ENCODE results near the gene SLC2A8. TPM values are rescaled to one million over a fixed set of nuclear protein-coding genes. Genes with fewer than 3 reads are reported as not detected.
A peak's percentile ranks its signal among the peaks of the same experiment; 100 is the strongest.

The SLC2A8 gene
- total and polyA plus RNA-seq, 12 donors, result 17.1 to 121 (median 62.0) TPM

DNA sequence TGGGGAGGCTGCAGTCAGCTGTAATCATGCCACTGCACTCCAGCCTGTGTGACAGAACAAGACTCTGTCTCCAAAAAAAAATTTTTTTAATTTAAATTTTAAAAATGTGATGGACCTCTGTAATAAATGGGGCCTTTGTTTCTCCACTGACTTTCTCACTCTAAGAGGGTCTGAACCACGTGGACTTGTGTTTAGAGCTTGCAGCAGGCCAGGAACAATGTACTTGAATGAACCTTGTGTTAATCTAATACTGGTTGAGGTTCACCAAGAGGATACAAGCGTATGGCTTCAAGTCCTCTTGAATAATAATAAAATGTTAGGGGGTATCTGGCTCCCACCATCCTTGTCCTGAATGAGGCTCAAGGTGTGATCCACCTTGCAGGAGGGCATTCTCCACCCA is 14.4 kb upstream of the SLC2A8 start:
- TF ChIP-seq POLR2A (IDR thresholded peaks at IDR 0.05), result no peak
- TF ChIP-seq, protein P1, sequence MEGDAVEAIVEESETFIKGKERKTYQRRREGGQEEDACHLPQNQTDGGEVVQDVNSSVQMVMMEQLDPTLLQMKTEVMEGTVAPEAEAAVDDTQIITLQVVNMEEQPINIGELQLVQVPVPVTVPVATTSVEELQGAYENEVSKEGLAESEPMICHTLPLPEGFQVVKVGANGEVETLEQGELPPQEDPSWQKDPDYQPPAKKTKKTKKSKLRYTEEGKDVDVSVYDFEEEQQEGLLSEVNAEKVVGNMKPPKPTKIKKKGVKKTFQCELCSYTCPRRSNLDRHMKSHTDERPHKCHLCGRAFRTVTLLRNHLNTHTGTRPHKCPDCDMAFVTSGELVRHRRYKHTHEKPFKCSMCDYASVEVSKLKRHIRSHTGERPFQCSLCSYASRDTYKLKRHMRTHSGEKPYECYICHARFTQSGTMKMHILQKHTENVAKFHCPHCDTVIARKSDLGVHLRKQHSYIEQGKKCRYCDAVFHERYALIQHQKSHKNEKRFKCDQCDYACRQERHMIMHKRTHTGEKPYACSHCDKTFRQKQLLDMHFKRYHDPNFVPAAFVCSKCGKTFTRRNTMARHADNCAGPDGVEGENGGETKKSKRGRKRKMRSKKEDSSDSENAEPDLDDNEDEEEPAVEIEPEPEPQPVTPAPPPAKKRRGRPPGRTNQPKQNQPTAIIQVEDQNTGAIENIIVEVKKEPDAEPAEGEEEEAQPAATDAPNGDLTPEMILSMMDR (IDR thresholded peaks at IDR 0.05), result no peak
- 86 to 92% (median 88%) methylated on average over 2 of the region's 2 CpGs for WGBS, 4 donors
- peak in 1 of 7 donors; percentile 6 for DNase-seq
- Histone ChIP-seq H3K4me1 (replicated peaks in 1 of 2) (no peaks in the 10 kb centered on the region), H3K27me3 (no peaks in the 10 kb centered on the region), H3K36me3 (replicated peaks in 1 of 2) (no peaks in the 10 kb centered on the region), H3K9me3 (replicated peaks in 1 of 3) (no peaks in the 10 kb centered on the region), H3K4me3 (no peak overlapping the region), H3K27ac (no peak overlapping the region)
- intact Hi-C loops (cut with DNase I), result no loop called here

DNA sequence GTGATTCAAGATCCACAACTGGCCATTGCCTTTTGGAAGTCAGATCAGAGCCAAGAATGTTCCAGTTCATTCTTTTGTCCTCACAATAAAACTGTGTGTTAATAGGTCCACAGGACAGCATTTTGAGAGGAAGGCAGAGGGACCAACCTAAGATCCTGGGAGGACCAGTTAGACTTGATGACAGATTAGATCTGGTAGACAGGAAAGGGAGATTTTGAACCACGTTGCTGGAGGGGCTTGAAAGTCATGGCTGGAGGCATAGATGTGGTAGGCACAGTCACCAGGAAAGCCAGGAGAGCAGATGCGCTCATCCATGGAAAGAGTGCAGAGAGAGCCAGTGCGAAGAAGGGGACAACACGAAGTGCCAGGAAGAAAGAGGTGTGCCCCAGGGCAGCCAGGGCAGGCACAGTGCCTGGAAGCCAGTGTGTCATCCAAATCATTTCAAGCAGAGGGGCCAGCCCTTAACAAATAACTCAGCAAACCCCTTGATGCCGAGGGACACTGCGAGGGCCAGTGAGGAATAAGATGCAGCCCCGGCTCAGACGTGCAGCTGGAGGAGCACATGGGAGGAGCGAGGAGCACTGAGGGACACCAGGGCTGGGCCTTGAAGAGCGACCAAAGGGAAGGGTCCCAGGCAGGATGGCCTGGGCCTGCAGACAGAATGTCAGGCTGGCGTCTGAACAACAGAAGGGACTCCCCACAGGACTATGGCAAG is 12.8 kb upstream of the SLC2A8 start:
- intact Hi-C loops (cut with DNase I), result no loop called here
- peak in 3 of 7 donors; percentile 10 to 39 (median 16) for DNase-seq

DNA sequence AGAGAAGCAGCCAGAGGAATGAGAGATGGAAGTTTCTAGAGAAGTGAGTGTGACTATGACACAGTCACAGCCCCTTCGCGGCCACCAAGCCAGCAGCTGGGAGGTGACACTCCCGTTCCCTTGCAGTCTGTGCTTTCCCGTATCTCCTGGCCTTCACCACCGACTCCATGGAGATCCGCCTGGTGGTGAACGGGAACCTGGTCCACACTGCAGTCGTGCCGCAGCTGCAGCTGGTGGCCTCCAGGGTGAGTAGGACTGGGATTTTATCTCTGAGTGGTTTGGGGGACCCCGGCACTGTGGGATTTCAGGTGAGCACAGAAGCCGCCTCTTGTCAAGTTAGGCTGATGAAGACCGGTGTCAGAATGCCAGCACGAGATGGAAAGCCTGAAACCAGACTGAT is 12.1 kb upstream of the SLC2A8 start:
- Histone ChIP-seq H3K4me1 (replicated peaks in 1 of 2) (peaks cover 12 to 23% of the 10 kb centered on the region in 2 donors), H3K27me3 (no peaks in the 10 kb centered on the region), H3K36me3 (replicated peaks in 1 of 2) (no peaks in the 10 kb centered on the region), H3K27ac (no peak overlapping the region), H3K4me3 (no peak overlapping the region), H3K9me3 (replicated peaks in 1 of 3) (no peaks in the 10 kb centered on the region)
- intact Hi-C loops (cut with DNase I), result no loop called here
- 83 to 94% (median 91%) methylated on average over 13 of the region's 13 CpGs for WGBS, 4 donors
- TF ChIP-seq POLR2A (IDR thresholded peaks at IDR 0.05), result no peak
- TF ChIP-seq, protein P1 (IDR thresholded peaks at IDR 0.05), result no peak
- DNase-seq, result peak in 3 of 7 donors; percentile 11 to 43 (median 16)

More for the DNA sequence above, 12.8 kb upstream of the SLC2A8 start:
- 81 to 92% (median 91%) methylated on average over 11 of the region's 11 CpGs for WGBS, 4 donors
- Histone ChIP-seq H3K9me3 (replicated peaks in 1 of 3) (no peaks in the 10 kb centered on the region), H3K36me3 (replicated peaks in 1 of 2) (no peaks in the 10 kb centered on the region), H3K4me3 (no peak overlapping the region), H3K27ac (no peak overlapping the region), H3K27me3 (no peaks in the 10 kb centered on the region), H3K4me1 (replicated peaks in 1 of 2) (peaks cover 12 to 16% of the 10 kb centered on the region in 2 donors)
- TF ChIP-seq POLR2A (IDR thresholded peaks at IDR 0.05), result no peak
- TF ChIP-seq, protein P1 (IDR thresholded peaks at IDR 0.05), result no peak

DNA sequence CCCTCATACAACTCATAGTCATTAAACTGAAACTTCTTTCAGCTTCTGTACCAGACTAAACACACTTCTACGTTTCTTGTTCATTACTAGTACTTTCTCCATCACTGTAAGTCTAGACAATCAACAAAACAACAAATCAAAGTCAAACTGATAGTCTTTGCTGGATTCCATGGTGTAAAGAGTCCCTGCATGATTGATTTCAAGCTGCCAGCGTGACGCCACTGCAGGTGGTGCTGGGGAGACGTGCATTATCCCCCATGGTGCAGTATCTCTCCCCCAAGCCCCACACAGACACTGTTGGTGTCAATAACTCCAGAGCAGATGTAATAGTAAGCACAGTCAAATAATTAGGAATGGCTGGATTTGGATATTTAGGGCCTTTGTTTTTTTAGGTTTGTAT is 10.7 kb upstream of the SLC2A8 start:
- TF ChIP-seq, protein P1 (IDR thresholded peaks at IDR 0.05), result no peak
- TF ChIP-seq POLR2A (IDR thresholded peaks at IDR 0.05), result no peak
- no peak overlapping the region for H3K4me3 ChIP-seq
- intact Hi-C loops (cut with DNase I), result no loop called here
- DNase-seq, result peak in 3 of 7 donors; percentile 6 to 7 (median 7)
- 79 to 95% (median 85%) methylated on average over 4 of the region's 4 CpGs for WGBS, 4 donors
- H3K27me3 ChIP-seq, result no peaks in the 10 kb centered on the region
- peaks cover 0 to 4% of the 10 kb centered on the region in 2 donors for H3K36me3 ChIP-seq (replicated peaks in 1 of 2)
- H3K4me1 ChIP-seq (replicated peaks in 1 of 2), result peaks cover 12 to 23% of the 10 kb centered on the region in 2 donors
- H3K27ac ChIP-seq, result no peak overlapping the region
- H3K9me3 ChIP-seq (replicated peaks in 1 of 3), result no peaks in the 10 kb centered on the region

Data from adrenal gland (tissue), 12 donors.